GM18870 (cell line): ENCODE results near the gene JSRP1.
"Not testable (repeated sequence)": the region's sequence is repeated elsewhere in the genome, so short reads cannot be mapped to it uniquely, and the experiment has no call there.

ENCODE experiments used
- ATAC-seq: cut with Tn5 transposase; IDR thresholded peaks from one replicate; pipeline ENCODE4 v1.9.1; 2021; ENCODE audit warnings: moderate library complexity; ENCODE audit not compliant: unreplicated experiment

JSRP1 gene

DNA sequence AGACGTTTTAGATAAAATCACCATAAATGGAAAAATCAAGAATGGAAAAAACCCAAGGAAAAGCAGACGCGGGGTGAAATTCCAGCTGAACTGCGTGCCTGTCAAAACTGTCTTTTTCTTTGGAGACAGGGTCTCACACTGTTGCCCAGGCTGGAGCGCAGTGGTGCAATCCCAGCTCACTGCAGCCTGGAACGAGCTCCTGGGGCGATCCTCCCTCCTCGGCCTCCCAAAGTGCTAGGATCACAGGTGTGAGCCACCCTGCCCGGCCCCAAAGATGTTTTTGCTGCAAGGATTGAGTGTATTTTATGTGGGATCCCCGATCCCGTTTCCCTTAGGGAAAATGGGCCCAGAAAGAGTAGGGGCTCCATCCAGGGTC is 26.6 kb upstream of the JSRP1 start:
- ATAC-seq, result no peak

DNA sequence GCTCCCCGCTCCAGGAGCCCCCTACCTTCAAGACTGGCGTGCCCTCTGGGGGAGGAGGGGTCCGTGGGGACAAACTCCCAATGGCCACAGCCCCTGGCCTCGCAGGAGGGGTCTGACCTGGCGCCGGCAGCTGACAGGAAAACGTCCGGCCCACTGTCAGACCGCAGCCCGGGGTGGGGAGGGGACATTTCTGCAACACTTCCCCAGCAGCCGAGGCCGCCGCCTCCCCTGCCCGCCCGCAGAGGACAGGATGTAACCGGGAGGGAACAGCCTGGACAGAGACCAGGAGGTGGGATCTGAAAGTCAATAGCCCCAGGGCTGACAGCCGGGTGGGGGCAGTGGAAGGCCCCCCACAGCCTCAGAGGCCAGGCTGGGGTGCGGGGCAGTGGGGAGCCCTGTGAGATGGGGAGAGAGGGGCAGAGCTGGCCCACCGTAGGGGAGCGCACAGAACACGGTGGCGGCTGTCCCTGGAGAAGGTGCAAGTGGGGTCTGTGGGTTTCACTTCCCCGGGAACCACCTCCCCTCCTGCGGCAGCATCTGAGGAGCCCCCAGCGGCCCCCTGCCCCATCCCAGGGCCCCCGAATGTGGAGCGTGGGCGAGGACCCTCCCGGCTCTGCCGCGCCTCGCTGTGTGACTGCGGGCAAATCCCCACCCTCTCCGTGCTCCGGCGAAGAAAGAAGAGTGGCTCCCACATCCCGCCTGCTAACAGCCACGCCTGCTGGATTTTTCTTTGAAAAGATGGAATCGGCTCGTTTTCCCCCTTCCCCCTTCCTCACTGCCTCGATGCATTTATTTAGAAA is 26.0 kb upstream of the JSRP1 start, which contains the start of gene PEAK3:
TSS of gene PEAK3 (minus strand) at position 114 of the 800 bp plus-strand sequence. CDS start 1,244 bp downstream, outside the sequence.
- no peak for ATAC-seq

DNA sequence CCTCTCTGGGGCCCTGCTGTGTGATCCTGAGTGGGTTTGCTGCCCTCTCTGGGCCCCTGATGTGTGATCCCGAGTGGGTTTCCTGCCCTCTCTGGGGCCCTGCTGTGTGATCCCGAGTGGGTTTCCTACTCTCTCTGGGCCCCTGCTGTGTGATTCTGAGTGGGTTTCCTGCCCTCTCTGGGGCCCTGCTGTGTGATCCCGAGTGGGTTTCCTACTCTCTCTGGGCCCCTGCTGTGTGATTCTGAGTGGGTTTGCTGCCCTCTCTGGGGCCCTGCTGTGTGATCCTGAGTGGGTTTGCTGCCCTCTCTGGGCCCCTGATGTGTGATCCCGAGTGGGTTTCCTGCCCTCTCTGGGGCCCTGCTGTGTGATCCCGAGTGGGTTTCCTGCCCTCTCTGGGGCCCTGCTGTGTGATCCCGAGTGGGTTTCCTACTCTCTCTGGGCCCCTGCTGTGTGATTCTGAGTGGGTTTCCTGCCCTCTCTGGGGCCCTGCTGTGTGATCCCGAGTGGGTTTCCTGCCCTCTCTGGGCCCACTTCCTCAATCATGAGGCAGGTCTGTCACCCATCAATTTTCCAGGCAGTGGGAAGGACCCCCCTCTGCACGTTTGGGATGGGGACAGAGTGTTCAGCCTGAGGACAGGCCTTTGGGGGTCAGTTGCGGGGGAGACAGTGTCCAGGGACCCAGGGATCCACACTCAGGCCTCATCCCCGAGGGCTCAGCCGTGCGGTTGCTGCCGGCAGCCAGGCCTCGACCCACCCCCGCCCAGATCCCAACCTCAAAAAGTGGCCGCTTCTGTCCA is 25.2 kb upstream of the JSRP1 start:
- not testable (repeated sequence) for ATAC-seq

DNA sequence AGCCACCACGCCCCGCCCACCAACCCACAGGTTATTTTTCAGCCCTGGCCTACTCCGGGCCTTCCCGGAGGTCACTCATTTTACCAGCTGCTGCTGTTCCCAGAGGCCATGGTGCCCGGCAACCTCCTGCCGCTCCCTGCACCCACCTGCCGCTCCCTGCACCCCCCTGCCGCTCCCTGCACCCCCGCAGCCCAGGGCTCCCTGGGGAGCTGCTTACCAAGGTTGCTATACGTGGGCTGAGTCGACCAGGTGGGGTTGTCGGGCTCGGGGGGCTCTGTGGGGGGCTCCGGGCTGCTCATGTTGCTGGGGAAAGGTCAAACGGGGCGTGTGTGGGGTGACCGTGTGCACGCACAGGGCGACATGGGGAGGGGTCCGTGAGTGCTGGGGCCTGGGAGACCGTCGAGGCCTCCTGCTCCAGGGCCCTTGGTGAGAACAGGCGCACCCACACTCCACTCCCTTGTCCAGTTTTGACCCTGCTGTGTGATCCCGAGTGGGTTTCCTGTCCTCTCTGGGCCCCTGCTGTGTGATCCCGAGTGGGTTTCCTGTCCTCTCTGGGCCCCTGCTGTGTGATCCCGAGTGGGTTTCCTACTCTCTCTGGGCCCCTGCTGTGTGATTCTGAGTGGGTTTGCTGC is 24.5 kb upstream of the JSRP1 start:
- ATAC-seq, result no peak

DNA sequence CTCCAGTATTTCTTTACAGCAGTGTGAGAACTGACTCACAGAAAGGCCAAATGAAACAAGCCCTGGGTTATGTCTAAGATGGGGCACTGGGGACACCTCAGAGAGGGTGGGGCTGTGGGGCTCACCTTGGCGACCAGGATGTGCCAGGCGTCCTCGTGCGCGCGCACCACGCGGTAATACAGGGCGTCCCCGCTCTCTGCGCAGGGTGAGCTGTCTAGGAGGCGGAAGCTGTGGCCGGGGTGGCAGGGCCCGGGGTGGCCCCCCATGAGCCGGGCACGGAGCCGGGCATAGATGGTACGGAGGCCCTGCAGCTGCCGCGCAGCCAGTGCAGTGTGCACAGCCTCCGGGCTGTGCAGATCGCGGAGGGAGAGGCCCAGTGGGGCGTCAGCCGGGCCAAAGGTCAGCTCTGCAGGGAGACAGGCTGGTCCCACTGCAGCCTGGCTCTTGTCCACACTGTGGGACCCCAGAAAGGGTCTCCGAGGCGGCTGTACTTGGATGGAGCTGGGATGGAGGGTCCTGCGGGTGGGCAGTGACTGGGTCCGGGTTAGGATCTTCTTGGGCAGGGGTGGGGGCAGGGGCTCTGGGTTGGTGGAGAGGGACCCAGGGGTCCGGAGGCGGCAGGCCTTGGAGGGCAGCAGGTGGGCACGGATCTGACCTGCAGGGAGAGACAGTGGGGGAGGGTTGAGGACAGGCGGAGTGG is 22.4 kb upstream of the JSRP1 start:
- no peak for ATAC-seq

DNA sequence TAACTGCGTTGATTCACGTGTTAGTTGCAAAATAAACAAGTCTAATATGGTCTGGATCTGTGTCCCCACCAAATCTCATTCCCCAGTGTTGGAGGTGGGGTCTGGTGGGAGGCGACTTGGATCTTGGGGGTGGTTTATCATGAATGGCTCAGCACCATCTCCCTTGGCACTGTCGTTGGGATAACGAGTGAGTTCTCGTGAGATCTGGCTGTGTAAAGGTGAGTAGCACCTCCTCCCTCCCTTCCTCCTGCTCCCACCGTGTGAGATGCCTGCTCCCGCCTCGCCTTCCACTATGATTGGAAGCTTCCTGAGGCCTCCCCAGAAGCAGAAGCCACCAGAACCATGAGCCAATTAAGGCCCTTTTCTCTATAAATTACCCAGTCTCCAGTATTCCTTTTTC is 20.9 kb upstream of the JSRP1 start:
- no peak for ATAC-seq

DNA sequence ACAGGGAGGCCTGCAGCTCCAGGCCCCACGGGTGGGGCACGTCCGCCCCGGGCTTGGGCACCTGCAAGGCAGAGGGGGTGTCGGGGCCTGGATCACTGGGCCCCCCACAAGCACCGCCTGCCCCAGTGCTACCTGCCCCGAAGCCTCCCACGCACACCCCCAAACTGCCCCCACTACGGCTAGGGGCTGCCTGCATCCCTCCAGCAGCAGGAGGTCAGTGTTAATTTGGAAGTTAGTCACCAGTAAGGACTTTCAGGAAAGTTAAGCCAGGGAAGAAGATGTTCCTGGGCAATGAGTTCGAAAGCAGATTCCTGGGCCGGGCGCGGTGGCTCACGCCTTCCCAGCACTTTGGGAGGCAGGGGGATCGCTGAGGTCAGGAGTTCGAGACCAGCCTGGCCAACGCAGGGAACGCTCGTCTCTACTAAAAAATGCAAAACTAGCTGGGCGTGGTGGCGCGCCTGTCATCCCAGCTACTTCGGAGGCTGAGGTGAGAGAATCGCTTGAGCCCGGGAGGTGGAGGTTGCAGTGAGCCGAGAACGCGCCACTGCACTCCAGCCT is 20.3 kb upstream of the JSRP1 start:
- ATAC-seq, result no peak

DNA sequence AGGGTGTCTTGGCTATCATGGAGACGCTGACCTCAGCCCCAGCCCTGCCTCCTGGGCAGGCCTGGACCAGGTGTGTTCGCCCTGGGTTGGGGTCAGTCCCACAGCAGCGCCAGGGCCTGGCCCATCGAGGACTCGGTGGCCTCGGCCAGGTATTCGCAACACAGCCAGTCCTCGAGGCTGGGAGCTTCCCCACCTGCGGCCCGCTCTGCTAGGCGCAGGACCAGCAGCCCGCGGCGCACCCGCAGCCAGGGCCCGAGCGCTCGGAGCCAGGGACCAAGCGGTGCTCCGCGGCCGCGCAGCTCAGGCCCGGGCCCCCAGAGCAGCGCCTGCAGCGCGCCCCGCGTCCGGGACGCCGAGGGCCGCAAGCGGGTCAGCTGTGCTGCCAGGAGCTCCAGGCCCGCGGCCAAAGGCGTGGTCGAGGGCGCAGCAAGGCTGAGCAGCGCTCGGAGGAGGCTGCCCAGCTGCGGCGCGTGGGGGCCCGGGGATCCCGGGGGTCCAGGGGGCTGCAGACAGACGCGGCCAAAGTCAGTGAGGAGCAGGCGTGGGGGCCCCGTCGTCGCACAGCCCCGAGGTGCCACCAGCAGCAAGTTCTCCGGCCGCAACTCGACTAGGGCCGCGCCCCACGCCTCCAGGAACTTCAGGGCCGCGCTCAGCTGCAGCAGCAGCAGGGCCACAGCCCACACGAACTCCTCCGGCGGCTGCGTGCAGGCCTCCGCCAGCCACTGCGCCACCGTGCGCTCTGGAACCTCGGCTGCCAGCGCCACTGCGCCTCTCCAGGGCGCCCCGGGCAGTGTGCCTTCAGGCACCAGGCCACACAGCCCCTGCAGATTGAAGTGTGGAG is 19.6 kb upstream of the JSRP1 start:
- no peak for ATAC-seq

DNA sequence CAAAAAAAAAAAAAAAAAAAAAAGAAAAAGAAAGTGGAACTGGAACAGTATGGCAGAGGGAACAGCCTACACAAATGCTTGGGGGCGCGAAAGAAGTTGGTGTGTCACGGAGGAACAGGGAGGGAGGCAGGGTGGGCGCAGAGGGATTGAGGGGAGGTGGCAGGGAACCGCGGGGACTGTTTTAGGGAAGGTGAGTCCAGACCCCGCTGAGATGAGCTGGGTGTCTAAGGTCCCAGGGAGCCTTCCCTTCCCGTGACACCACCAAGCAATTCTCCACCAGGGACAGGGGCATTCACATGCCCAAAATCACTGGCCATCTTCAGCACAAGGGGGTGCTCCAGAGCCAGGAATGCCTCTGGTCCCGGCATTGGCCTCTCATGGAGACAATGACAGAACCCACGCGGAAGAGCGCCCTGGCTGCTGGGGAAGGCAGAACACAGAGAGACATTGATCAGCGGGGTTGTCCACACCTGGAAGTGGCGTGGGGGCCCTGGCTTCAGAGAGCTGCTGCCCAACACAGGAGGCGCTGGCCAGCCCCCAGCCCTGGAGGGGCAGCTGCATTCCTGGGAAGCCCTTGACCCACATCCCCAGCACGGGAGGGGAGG is 18.8 kb upstream of the JSRP1 start:
- ATAC-seq, result no peak

DNA sequence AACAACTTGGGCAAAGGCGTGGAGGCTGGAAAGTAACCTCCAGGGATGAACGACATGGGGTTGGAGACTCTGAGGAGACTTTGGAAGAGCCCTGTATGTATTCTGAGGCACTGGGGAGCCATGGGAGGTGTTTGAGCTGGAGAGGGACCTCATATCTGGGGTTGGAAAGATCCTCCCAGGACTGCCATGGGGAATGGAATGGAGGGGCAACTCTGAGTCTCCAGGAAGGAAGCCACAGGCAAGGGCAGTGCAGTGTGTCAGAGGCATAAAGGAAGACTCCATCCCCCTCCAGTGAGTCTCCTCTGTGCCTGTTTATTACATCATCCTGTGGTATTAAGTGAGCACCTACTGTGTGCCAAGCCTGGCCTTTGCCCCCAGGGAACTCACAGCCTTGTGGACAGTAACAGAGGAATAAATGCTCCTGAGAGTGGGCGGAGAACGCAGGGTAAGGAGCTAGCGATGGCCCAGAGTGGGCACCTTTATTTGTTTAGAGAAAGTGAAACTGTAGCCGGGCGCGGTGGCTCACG is 18.0 kb upstream of the JSRP1 start:
- ATAC-seq, result no peak

DNA sequence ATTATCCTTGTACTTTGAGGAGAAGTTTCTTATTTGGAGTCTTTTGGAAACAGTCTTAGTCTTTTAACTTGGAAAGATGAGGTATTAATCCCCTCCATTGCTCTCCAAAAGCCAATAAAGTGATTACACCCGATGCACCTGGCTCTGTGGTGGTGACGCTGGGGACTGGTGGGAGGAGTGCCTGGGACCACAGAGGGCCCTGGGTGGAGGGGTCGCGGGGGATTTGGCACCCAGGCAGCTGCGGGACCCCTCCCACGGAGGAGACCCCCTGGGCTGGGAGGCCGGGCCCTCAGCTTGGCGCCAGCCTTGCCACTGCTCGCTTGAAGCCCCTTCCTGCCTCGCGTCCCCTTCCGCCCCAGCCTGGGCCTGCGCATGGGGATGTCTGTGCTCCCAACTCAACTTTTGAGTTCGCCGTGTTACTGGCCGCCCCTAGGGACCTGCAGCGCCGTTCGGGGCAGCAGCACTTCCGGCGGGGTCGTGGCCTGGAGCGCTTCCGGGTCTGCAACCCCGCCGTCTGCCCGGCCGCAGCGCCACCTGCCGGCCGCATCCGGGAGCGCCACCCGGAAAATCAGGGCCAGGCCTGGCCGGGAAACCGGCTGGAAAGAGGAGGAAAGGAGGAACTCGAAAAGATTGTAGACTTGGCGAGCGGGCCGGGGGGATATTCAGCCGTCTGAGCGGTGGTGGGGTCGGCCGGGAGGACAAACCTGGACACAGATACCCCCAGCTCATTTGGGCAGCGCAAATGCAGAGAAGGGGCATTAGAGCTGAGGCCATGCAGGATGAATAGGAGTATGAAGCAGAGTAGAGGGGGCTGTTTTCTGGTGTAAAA is 17.4 kb upstream of the JSRP1 start:
- no peak for ATAC-seq

DNA sequence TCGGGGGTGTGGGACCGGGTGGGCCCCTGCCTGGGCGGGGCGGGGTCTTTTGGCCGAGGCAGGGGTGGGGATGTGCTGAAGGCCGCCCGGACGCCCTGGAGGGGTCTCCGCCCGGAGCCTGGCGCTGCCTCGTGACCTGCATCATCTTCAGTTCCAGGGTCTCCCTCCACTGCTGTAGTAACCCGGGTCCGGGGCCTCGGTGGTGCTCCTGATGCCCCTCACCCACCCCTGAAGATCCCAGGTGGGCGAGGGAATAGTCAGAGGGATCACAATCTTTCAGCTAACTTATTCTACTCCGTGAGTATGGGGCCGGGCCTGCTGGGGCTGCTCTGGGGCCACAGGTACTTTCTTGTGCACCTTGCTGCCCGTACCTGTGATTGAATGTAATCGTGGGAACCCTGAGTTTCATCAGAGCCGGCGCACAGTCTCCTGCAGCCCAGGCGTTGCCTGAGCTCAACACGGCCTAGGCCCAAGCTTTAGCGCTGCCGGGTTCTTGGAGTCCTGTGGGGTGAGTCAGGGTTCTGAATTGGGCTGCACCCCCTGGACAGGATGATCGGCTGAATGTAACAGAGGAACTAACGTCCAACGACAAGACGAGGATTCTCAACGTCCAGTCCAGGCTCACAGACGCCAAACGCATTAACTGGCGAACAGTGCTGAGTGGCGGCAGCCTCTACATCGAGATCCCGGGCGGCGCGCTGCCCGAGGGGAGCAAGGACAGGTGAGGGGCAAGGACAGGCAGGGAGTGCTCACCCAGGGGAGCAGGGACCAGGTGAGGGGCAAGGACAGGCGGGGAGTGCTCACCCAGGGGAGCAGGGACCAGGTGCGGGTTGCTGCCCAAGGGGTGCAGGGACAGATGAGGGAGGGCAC is 15.3 kb upstream of the JSRP1 start:
- ATAC-seq, result no peak

DNA sequence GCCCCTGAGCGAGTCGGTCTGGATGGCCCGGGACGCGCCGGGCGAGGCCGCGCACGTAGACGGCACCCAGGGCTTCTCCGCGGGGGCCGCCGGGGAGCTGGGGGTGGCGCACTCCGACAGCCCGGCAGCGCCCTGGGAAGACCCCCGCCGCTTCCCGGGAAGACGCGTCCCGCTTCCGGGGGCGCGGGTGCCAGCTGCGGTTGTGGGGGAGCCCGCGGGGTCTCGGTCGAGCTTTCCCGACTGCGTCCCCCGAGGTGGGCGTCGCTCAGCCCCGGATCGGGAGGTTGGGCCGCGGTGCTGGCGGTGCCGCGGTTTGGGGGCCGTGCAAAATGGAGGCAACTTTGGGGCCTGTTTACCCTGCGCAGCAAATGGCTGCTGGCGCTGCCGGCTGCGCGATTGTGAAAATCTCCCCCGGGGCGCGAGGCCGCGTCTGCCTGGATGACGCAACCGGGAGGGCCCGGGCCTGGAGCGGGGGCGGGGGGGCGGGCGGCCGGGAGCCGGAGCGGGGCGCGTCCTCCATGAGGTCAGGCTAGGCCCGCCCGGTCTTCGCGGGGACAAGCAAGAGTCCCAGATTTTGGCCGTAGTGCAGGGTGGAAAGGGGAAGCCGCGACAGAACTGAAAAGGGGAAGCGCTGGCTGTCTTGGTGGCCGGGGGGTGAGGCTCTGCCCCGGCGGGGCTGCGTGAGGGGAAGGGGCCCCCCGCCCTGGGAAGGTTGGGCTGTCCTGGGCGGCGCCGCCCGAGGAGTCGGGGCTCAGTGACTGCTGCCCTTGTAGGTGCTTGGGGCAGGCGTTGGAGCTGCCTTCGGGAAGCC is 14.4 kb upstream of the JSRP1 start:
- ATAC-seq, result no peak

DNA sequence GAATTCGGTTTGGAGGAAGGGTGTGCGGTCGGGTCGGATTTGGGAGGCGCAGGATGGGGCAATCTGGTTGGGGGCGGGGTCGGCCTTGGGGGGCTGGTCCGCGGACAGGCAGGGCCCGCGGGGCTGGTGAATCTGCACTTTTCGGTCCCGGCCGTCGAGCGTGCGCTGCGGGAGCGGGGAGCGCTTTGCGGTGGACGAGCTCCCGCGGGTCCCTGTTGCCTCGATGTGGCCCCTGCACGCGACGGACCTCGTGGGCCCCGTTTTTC is 13.9 kb upstream of the JSRP1 start:
- ATAC-seq, result no peak

DNA sequence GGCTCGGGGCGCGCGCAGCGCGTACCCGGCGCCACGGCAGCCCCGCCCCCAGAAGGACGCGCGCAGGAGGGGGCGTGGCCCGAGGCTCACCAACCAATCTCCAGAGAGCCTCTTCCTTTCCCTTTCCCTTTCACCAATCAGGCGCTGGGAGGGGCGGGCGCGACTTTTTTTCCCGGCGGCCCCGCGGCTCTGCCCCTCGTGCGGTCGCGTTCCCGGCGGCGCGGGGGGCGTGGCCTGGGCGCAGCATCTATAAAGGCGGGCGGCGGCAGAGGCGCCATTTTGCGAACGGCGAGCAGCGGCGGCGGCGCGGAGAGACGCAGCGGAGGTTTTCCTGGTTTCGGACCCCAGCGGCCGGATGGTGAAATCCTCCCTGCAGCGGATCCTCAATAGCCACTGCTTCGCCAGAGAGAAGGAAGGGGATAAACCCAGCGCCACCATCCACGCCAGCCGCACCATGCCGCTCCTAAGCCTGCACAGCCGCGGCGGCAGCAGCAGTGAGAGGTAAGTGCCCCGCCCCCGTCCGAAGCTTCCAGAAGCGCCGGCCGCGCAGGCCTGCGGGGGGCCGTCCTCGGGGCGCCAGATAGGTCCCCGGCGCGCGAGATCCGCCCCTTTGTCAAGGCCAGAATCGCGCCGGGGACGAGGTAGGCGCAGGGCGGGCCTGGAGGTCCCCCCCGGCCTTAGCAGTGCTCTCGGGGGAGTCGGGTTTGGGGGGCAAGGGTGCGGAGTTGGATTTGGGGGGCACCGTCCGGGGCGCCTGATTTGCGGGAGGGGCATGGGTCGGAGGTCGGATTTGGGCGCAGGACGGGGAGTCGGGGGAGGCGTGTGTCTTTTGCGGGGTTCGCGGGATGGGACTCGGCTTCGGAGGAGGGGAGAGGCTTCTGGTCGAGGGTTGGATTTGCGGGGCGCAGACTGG is 13.3 kb upstream of the JSRP1 start:
- peak; percentile 63 for ATAC-seq

DNA sequence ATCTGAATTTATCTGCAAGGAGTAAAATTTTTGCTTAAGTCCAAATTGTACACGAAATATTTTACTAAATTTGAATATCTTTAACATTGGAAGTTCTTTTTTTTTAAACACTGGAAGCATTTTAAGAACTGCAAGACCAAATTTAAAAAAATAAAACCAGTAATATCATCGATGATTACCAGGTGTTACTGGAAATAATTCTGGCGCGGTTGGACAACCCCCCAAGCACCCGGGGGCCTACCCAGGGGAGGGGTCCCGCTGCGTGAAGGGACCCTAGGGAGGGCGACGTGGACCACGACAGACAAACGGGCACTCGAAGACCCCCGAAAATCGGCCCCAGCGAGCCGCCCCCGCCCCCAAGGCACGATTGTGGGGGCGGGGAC is 12.6 kb upstream of the JSRP1 start:
- ATAC-seq, result no peak
